Activated effector memory CD4-positive, alpha-beta T cell treated with anti-CD3 and anti-CD28 coated beads, Interleukin-2, amount 50 U/mL, for 16 hours (primary cell): ENCODE data around the gene ALDH1A1.

ENCODE experiments used
- DNase-seq: peaks from one replicate; pipeline ENCODE4 v3.0.0-alpha.2; 2020

Gene ALDH1A1

DNA sequence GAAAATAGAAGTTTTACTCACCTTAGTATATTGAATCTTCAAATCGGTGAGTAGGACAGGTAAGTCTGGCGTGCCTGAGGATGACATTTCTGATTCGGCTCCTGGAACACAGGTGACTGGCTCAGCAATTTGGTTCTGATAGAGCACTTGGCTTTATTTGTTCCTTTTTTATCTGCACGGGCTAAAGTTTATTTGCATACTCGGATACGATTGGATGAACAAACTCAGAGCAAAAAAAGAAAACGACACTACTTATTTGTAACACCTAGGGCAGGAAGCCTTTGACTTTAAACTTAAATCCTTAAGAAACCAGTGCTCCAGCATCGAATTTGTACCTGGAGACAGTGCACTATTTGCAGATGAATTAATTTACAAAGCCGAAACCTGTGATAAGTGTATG is at the start of gene ALDH1A1:
Gene ALDH1A1 (minus strand): TSS at position 140 of the 400 bp plus-strand sequence. CDS start 53 bp downstream, at position 87.
- DNase-seq = no peak

DNA sequence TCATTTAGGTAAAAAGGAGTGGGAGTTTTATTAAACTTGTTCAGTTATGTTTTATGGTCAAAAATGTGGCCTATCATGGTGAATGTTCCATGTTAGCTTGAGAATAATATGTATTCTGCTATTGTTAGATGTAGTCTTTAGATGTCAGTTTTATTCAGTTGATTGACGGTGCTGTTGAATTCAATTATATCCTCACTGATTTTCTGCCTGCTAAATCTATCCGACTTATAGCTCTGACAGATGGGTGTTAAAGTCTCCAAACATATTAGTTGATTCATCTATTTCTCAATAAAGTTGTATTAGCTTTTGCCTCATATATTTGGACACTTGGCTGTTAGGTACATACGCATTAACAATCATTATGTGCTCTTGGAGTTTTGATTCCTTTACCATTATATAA is 49.0 kb upstream of the ALDH1A1 start:
- DNase-seq = no peak

DNA sequence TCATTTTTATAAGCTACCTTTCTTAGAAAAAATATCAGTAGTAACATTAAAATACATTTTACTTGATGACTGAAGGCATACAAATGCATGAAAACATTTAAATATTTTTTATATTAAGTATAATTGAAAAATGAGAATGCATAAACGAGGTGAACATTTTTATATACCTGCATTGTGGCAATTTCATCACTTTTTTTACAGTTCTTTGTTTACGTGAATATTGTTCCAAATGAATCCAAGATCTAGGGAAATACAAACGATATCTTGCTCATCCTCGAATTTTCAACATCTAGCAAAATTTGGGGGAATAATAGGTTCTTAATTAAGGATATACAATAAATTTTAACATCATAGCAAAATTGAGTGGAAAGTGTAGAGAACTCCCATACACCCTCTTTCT is 45.5 kb upstream of the ALDH1A1 start:
- DNase-seq = no peak

DNA sequence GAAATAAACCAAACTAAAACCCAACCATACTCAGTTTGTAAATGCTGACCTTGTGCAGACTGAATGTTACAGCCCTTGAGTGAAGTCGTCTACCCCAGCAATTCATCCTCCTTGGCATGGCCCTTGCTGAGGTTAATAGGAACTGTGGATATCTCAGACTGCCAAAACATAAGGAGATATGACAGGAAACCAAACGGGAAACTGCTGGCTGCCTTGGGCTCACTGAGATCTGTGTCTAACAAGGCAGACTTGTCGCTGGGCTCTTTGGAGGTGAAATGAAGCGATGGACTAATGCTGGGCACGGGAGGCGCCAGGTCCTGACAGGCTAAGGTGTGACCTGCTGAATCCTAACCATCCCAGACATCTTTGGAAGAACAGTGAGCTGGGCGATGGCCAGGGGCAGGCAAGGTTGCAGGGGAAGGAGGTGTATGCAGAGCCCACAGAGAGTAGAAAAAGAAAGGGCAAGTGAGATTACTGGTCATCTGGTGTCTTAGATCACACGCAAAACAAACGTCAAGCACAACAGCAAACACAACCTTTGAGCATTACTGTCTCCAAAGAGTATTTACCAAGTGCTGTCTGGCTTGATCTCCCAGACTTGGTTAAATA is 44.6 kb upstream of the ALDH1A1 start:
- DNase-seq = no peak

DNA sequence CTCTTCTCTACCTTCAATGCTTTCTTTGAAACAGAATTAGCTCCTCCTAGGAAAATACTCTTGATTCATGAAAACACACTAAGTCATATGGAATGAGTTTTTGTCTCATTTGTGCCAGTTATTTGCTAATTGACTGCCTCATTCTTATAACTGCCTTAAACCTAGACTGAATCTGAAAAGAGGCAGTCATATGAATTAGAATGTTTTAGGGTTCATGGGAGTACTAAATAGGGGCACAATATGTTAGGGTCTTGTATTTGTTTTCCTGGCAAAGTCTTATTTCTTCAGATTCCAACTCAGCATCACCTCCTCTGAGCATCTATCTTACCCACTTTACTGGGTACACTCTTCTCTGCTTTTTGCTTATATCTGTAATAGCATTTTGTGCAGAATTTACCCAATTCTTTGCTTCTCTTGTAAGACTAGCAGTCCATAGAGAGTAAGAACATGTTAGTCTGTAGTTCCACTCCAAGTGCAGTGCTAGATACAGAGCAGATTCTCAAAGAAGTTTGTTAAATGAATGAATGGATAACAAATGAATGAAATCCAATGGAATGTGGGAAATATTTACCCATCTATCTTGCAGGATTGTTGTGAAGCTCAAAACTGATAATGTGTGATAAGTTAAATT is 43.9 kb upstream of the ALDH1A1 start:
- no peak for DNase-seq

DNA sequence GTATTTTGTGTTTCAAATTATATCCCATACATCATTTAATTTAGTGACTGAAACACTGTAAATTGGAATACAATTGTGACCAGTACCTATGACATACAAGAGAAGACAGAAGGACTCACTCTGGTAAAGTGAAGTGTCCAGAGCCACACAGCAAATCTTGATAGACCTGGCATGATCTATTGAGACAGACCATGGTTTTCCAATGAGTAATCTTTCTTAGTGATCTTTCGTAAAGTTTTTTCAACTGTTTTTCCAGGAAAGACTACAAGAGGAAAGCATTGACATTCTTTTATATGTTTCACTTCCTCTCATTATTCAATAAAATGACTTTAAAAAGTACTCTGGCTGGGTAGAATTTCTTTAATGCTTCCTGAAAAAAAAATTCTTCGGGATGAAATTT is 43.3 kb upstream of the ALDH1A1 start:
- no peak for DNase-seq

DNA sequence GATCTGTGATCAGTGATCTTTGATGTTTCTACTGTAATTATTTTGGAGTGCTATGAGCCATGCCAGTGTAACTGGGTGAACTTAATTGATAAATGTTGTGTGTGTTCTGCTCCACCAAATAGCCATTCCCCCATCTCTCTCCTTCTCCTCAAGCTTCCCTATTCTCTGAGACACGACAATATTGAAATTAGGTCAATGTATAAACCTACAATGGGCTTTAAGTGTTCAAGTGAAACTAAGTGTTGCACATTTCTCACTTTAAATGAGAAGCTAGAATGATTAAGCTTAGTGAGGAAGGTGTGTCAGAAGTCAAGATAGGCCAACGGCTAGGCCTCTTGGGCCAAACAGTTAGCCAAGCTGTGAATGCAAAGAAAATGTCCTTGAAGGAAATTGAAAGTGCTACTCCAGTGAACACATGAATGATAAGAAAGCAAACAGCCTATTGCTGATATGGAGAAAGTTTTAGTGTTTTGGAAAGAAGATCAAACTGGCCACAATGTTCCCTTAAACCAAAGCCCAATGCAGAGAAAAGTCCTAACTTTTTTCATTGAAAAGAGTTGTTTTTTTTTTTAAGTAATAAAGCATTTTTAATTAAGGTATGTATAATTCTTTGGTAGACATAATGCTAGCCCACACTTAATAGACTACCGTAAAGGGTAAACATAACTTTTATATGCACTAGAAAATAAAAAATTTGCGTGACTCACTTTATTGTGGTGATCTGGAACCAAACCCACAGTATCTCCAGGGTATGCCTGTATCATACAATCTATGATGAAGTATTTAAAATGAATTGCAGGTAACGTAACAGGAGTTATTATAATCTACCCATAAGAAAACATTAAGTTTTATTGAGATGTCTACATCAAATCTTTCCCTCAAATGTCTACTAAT is 42.5 kb upstream of the ALDH1A1 start:
- DNase-seq = no peak

DNA sequence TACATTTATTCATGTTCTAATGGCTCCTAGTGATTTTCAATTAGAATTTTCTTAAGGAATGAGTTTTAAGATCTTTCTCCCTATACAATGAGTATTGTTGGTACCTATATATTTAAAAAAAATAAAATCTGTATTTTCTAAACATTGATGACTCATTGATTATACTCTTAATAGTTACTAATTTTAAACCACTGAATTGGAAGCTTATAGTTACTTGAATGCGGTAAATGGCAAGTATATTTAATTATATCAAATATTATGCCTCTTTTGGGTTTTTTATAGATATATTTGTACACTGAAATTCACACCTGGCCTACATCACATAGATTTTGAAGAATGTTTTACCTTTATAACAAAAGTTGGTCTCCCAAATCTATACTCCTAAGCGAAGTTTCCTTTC is 38.9 kb upstream of the ALDH1A1 start:
- no peak for DNase-seq

DNA sequence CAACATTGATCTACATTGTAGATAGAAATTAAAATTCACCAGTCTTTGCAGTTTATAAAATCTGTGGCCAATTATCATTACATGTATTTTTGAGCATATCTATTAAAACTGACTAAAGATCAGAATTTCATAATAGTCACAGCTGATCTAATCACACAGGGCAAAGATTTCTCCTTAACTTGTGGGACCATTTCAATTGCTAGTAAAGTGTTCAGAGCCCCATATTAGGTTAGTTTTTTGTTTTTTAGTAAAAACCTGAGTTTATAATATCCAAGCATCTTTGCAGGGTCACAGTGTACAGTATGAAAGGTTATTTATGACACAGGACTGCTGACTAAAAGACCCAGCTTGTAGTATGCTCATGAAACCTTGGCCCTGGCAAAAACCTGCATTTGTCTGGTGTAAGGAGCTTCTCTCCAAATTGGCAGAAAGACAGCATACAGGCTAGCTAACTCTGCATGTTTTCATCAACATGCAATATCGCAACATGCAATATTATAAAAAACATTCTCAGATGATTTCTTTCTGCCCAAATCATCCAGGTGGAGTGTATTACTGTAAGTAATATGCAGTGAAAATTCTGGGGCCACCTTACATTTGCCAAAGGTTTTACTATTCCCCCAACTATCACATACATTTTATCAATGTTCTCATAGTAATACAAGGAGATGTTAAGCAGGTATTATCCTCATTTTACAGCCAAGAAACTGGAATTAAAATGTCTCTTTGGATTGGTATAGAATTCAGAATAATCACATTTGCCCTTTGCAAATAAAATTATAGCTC is 37.7 kb upstream of the ALDH1A1 start:
- no peak for DNase-seq

DNA sequence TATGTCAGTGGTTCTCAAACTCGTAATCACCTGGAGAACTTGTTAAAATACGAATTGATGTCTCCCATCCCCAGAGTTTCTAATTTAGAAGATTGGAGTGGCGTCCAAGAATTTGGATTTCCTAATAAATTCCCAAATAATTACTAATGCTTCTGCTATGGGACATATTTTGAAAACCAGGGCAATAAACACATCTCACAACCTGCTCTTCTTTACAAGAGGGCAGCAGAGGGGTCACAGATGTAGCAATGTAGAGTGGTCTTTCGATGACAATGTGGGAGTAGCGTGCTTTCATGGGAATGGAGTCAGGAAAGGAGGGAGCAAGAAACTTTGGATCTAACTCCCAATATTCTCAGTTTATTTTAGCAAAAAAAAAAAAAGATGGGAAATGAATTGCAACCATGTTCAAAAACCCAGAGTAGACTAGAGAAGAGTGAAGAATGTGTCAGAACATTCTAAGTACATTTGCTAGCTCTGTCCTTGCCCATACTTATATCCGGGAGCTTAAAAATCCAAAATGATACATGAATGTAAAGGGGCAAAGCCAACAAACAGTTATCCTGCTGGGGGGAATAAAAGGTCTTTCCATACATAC is 33.8 kb upstream of the ALDH1A1 start:
- no peak for DNase-seq

DNA sequence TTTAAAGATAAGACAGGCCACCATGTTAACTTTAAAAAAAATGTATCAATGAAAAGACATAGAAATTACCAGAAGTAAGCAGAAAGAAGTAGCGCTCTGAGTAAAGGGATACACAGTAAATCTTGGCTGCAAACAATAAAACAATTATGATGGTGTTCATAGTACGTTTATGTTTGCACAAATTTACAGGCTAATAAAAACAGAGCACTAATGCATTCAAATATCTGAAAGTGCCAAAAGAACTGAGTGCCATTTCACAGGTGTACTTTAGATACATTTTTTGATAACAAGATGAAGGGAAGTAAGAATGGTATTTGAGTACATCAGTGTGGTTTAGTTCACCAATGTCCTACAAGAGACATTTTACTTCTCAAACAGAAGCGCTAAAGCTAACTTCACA is 32.9 kb upstream of the ALDH1A1 start:
- DNase-seq = no peak

DNA sequence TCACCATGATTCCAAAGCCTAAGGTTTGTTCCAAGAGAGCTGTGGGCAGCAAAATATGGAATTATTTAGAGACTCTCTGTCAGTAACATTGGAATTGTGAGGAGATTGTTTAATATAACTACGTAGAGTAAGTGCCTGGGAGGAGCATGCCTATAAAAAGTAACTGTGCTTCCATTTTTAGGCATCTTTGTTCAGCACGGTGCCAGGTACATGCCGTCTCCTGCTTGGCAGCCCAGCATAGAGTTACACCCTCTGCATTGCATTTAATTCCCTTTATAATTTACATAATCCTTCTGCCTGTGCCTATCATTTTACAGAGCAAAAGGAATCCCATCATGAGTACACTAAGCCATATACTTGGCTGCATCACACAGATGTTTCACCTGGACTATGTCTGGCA is 32.1 kb upstream of the ALDH1A1 start:
- no peak for DNase-seq

DNA sequence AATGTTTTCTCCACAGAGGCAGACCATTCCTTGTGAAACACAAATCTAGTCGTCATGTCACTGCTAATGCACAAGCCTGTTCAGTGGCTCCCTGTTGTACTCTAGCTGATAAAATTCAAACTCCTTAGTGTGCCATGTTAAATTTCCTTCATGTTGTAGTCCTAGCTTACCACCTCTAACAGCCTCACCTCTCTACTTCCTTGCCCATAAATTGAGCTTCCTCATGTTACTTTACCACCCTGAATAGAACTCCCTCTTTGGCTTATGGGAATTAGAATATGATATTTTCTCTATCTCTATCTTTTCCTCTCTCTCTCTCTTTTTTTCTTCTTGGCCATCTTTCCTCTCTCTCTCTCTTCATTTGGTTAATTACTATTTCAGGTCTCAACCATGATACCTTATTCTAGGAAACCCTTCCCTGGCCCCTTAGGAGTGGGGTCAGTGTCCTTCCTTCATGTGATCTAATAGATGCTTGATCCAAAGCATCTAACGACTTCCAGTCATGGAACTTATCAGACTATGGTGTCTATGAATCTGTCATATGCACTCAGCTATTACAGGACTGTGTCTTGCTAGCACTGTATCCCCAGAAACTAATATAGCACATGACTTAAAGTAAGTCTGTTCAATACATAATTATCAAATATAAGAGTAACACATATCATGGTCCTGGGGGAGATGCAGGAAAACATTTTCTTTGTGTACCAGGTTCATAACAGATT is 31.5 kb upstream of the ALDH1A1 start:
- no peak for DNase-seq

DNA sequence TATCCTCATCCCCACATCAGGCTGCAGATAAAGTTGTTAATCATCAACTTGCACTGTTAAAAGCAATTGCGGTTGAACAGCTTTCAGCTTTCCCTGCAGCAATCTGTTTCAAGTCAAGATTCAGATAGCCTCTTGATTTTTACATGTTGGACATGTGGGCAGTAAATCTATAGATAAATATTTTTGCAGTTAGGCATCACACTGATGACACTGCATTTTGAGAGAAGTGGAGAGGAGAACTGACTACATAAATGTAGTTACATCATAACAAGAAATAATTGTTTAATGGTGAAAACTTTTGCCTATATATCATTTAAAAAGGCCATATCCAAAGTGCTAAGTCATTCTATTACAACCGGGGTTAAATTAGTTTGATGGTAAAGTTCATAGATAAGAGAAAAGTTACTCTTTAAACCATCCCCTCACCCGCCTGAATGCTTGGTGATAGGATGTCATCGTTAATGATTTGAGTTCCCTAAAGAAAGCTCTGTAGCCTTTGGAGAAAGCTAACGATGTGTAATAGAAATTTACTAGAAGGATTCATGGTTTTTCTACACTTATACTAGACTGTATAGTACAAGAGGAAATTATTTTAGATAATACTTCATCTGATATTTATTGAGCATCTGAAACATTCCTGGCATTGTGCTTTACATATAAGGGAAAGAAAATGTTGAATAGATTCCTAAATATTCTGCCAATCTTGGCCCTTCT is 30.8 kb upstream of the ALDH1A1 start:
- DNase-seq = no peak

DNA sequence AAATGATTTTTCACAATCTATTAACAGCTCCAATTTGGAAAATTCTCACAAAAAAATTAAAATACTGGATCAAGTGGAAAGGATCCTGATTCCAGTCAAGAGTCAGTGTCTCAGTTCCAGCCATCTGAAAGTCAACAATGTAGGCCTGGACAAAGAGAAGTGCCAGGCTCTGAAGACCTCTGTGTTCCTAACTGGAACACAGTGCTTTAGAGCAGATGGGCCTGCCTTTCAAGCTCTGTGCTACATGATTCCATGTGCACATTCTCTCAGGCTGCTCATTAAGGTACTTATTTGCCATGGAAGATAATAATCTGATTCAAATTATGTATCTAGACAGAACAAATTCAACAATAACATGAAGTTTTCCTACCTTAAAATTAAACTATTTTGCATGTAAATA is 30.2 kb upstream of the ALDH1A1 start:
- no peak for DNase-seq

DNA sequence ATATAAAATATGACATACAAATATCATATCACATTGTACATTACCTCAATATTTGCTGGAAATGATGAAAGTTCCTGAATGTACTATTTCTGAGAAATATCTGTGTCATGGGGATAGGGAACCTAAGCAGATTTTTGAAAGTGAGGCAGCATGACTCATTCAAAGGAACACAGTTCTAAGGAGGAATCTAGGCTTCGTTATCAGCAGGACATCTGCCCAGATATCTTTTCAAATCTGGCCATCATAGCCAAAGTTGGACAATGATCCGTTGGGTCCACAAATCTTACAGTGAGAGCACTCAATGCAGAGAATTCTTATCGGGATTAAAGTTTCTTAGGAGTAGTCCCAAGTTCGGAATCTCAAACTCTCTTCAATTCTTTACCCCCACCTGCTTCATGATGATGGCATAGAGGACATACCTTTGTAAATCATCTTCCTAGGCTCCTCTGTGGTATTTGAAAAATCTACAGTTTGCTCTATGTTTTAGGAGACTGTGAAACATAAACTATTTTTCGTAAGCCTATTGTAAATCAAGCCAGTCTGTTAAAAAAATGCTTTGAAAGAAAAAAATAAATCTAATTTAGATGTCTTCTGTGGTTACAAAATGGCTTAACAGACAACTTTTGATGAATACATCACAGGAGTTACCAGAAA is 29.4 kb upstream of the ALDH1A1 start:
- DNase-seq = no peak

DNA sequence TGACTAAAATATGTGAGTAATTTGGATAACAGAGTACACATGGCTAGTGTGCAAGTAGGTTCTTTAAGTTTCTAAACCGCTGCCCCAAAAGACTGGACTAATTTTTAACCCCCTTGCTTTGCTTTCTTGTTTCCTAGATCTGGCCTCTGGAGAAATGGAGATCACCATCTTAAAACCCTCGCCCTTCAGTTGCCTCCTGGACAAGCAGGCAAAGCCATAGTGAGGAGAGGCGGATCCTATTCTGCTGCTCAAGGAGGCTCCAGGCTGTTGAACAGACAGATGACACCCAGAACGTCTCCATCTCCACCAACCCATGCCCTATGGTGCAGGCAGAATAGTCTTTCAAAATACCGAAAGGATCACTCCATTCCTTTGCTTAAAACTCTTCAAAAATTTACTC is 28.6 kb upstream of the ALDH1A1 start:
- DNase-seq = no peak

DNA sequence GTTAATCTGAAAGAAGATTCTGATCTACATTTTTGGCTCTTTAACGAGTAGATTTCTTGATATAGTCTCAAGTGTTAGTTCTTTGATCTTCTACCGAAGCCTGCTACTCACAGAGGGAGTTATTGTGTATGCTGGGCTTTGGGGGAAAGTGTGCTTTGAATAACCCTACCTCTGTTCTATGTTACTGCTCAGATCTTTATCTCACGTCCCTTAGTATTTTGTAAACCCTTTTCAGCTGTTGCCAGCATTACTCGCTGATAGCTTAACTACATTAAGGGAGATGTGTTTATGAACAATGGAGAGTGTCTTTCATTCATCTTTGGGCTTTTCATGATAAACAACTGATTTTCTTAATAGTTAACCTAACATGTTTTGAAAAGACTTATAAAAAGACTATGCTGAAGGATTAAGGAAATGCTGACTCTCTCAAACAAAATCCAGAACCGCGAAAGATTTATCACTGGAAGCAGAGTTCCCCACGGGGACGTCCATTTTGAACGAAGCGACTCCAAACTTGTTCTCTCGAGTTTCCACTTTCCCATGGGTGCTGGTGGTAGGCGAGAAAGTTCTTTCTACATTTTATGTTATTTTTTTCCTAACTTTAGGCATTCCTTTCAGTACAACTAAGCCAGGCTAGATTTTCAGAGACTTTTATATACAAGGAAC is 27.9 kb upstream of the ALDH1A1 start:
- DNase-seq = no peak

DNA sequence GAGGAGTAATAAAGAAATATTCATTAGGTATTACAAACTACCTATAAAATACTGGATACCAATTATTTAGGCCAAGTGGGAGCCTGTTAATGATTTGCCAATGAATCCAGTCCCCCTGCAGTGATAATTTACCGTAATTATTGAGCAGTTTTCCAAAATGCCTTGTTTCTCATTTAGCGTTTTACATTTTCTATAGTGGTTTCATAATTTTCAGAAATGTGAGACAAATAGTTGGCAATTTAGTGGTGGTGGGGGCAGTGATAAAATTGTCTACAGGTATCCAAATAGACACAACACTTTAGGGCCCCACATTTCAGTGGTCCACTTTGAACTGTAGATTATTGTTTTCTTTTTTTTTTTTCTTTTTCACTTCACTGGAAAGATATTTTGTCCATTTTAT is 27.3 kb upstream of the ALDH1A1 start:
- DNase-seq = no peak

DNA sequence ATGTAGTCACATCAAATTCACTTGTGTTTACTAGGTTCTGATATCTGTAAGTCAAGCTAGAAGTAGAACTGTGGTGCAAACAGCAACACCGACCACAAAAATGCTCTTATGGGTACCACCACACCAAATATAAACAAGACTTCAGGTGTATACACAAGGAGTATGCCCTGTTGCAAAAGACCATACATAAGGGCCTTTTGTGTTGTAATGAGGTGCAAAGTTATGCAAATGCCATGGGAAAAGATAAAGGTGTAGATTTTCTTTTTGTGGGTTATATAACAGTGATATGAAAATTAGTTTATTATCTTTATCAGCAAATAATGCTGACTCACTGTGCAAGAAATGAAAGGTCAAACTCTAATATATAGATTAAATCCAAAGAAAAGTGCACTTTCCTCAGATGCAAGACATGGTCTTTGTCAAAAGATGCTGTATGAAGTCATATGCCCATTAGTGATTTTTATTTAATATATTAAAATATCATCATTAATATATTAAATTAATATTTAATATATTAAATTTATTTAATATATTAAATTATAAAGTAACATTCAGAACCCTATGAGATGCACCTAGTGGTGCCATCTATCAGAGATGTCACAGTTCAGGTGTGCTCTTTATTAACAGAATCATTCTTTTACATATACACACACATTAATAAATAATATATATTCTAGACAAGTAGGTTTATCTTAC is 26.7 kb upstream of the ALDH1A1 start:
- DNase-seq = no peak
